ENCODE data around the gene MAPK4.
"Not testable (repeated sequence)": the region's sequence is repeated elsewhere in the genome, so short reads cannot be mapped to it uniquely, and the experiment has no call there.

Gene MAPK4

DNA sequence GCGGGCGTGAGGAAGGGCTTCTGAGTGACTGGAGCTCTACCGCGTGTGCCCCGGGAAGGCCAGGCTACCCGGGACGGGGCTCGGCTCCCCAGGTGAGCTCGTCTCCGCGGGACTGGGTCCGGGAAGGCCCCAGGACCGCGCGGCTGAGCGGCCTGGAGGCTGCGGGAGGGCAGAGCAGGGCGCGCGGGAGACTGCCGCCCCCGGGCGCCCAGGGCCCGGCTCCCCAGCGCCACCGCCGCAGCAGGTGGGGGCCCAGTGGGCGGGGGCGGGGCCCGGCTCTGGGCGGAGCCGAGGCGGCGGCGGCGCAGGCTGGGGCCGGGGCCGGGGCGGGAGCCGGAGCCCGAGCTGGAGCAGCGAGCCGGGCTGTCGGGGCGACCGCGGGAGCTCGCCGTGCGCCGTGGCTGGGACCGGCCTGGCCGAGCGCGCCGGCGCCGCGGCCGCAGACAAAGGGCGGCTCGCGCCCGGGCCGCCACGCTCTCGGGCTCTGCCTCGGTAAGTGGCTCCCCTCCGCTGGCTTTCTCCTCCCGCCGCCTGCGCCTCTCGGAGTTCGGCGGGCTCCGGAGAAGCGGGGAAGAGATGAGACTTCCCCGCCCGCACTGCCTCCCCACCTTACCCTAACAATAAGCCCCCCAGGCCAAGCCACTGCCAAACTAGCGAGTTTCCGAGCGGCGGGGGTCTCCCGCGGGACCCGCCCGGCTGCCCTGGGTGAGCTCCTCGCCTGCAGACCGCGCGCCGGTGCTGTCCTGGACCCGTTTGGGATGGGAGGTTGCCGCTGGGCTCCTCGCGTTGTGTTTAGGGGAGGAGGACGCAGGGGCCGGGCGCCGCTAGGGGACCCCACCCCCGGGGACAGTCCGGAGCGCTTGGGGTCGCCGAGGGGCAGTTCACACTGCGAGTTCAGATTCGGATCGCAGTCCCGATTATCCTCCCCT is at the start of gene MAPK4:
MAPK4 (plus strand) TSS at position 336 of the 929 bp plus-strand sequence. CDS start 103,872 bp downstream, outside the sequence.
- DNase-seq (ENCODE audit: low read depth, low spot score) = no peak

DNA sequence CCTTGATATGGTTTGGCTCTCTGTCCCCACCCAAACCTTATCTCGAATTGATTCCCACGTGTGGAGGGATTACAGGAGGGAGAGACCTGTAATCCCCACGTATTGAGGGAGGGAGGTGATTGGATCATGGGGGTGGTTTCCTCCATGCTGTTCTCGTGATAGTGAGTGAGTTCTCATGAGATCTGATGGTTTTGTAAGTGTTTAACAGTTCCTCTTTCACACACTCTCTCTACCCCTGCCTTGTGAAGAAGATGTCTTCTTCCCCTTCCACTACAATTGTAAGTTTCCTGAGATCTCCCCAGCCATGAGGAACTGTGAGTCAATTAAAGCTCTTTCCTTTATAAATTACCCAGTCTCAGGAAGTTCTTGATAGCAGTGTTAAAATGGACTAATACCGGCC is 42.6 kb upstream of the MAPK4 start:
- not testable (repeated sequence) for DNase-seq (ENCODE audit: low read depth, low spot score)

DNA sequence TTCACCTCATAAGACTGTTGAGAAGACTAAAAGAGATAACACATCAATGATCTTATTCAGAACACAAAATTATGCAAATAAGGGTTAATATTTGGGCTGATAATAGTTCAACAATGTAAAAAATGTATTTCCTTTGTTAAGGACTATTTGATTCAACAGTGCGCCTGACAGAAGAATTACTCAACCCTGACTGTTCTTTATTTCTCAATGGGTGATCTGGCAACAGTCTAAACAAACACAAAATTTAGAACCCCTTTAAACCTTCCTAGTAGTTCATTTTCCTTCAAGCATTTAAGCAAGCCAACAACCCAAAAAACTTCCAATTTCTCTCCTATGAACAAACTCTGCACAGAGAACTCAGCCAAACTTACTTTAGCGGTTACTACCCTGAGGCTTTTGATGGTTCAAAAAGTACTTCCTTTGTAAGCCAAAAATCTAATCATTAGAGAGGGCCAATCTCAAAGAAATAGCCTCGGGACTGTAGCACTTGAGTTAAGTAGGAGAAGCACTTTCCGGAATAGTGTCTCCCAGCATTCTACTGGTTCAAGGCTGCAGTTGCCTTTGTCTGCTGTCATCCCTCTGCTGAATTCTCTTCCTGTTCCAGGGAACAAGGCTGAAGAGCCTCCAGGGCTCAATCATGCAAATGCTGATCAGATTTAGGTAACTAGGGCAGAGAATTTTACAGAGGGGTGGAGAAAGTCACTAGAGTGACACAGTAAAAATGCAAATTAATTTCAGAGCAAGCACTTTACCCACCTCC is 40.9 kb upstream of the MAPK4 start:
- no peak for DNase-seq (ENCODE audit: low read depth, low spot score)

DNA sequence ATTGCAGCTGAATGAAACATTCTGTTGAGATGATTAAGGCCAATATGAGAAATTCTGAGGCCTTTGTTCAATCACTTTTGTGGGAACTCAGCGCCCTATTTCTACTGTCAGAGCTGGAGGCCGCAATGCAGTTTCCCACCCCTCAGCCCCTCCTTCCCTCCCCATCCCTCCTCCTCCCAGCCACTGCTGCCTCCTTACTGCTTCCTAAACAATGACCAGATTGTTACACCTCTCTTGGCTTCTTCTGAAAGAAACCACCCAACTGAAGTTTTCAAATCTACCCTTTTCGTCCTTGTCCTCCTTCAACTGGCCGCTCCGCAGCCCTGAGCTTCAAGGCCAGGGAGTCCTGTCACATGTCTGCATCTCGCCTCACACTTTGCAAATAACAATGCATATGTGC is 36.7 kb upstream of the MAPK4 start:
- DNase-seq (ENCODE audit: low read depth, low spot score) = no peak

DNA sequence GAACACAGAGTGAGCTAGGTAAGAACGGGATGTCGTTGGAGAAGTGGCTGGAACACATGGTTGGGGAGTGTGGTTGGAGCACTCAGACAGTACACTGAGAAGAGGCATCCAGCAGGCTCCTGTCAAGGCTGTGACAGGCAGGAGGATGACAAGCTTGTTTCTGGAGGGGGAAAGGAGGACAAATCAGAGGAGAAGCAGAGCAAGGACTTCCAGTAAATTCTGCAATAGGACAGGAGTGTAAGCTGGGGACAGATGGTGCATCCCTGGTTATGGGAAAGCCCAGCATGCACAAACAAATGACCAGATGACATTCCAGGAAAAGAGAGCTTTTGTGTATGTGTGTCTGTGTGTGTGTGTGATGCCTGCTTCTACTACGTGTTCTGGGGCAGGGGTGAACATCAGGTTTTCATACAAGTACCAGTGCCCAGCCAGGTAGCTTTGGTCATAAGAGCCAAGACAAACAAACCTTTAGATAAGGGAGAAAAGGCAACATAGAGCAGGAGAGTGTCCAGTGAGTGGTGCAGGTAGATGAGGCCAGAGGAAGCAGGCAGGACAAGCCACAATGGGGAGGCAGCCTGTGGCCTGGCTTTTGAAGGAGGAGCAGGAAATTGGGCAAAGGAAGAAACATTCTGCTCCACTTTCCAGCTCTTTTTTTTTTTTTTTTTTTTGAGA is 32.1 kb upstream of the MAPK4 start:
- no peak for DNase-seq (ENCODE audit: low read depth, low spot score)

GRCh38 chr18:50528806-50529205 is 31.1 kb upstream of the MAPK4 start:
- DNase-seq (ENCODE audit: low read depth, low spot score) = no peak

- DNase-seq (ENCODE audit: low read depth, low spot score) = not testable (repeated sequence)
These were observed 26.1 kb upstream of the MAPK4 start for GRCh38 chr18:50533822-50534221.

DNA sequence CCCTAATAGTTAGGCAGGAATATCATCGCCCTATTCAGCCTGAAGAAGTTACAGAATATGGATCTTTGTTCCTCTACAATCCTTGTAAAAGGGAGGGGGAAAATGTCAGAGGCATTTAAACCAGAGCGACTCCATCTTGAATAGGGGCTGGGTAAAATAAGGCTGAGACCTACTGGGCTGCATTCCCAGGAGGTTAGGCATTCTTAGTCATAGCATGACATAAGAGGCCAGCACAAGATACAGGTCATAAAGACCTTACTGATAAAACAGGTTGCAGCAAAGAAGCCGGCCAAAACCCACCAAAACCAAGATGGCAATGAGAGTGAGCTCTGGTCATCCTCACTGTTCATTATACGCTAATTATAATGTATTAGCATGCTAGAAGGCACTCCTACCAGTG is 15.4 kb upstream of the MAPK4 start:
- DNase-seq (ENCODE audit: low read depth, low spot score) = not testable (repeated sequence)

- DNase-seq (ENCODE audit: low read depth, low spot score) = no peak
These were observed 14.0 kb upstream of the MAPK4 start for GRCh38 chr18:50545936-50546335.

DNA sequence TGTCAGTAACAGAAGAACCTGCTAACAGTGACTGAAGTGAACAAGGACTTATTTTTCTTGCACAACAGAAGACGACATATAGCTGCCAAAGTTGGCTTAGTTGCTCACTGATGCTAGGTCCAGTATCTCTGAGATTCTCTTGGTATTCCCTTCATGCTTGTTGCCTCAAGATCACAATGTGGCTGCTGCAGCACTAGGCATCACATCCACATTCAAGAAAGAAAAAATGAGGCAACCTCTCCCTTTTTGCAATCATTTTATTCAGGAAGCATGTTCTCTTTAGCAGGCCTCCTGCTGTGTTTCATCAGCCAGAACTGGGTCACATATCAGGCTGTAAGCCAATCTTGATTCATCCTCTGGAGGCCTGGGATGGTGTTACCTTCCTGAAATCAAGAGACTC is 11.7 kb upstream of the MAPK4 start:
- DNase-seq (ENCODE audit: low read depth, low spot score) = no peak

GRCh38 chr18:50551651-50552050 is 8.2 kb upstream of the MAPK4 start:
- not testable (repeated sequence) for DNase-seq (ENCODE audit: low read depth, low spot score)

- DNase-seq (ENCODE audit: low read depth, low spot score) = no peak
These were observed 1.7 kb upstream of the MAPK4 start for GRCh38 chr18:50558157-50558556.

DNA sequence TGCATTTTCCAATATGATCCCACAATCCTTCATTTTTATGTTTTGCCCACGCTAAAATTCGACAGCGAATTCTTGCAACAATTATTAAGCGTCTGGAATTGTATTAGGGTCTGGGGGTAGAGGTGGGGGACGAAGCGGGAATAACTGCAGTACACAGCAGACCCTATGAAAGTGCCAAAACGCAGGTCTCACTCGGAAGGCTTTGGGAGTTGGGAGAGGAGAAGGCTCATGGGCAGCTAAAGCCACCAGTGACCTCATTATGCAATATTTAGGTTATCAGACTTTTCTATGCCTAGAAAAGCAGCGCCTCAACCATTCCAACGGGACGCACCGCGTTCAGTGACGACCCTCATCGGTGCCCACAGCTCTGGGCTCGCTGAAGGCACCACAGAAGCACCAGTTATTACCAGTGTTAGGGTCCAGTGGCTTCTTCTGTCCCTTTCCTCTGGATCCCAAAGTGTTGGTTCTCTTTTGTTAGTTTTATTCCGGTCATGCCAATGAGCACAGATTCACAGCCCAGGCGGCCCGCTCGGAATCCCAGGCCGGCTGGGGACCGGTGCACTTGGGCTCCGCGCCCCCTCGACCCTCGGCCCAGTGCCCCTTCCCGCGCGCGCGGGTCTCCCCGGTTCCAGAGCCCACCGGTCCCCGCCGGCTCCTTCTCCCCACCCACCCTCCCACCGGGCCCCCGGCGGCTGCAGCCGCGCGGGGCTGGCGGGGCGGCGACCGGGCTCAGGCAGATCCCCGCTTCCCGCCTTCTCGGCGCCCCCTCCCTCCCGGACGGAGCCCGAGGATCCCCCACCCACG is 737 bp upstream of the MAPK4 start:
- DNase-seq (ENCODE audit: low read depth, low spot score) = no peak

- no peak for DNase-seq (ENCODE audit: low read depth, low spot score)
These were observed 1.1 kb downstream of the MAPK4 start for GRCh38 chr18:50560681-50561629.

GRCh38 chr18:50562258-50562657 is 2.4 kb downstream of the MAPK4 start:
- DNase-seq (ENCODE audit: low read depth, low spot score) = not testable (repeated sequence)

GRCh38 chr18:50562686-50563085 is 2.8 kb downstream of the MAPK4 start:
- no peak for DNase-seq (ENCODE audit: low read depth, low spot score)

- DNase-seq (ENCODE audit: low read depth, low spot score) = no peak
These were observed 3.5 kb downstream of the MAPK4 start for GRCh38 chr18:50563376-50563775.

- no peak for DNase-seq (ENCODE audit: low read depth, low spot score)
These were observed 10.0 kb downstream of the MAPK4 start for GRCh38 chr18:50569930-50570329.

GRCh38 chr18:50571606-50572005 is 11.7 kb downstream of the MAPK4 start:
- no peak for DNase-seq (ENCODE audit: low read depth, low spot score)

DNA sequence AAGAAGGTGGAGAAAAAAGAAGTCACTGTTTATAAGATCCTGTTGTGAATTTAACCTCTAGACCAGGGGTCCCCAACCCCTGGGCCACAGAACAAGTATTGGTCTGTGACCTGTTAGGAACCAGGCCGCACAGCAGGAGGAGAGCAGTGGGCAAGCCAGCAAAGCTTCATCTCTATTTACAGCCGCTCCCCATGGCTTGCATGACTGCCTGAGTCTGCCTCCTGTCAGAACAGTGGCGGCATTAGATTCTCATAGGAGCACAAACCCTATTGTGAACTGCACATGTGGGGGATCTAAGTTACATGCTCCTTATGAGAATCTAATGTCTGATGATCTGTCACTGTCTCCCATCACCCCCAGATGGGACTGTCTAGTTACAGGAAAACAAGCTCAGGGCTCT is 13.3 kb downstream of the MAPK4 start:
- DNase-seq (ENCODE audit: low read depth, low spot score) = not testable (repeated sequence)

All from activated CD4-positive, CD25-positive, alpha-beta regulatory T cell treated with anti-CD3 and anti-CD28 coated beads, Interleukin-2, amount 50 U/mL, for 16 hours (primary cell).